Thyroid gland (tissue), 4 donors: ENCODE measurements around the gene RPAP2. TPM values are rescaled to one million over a fixed set of nuclear protein-coding genes. Genes with fewer than 3 reads are reported as not detected.

Experiments
- DNase-seq, 2 donors: peaks; one replicate each; pipeline ENCODE4 v3.0.0-alpha.2; 2019
- H3K27ac ChIP-seq, 3 donors: fragments of 200-600 bp; sonication (generic); 1 replicate in 2 of 3; 2 replicates in 1 of 3; pipeline ENCODE4 v1.5.1; 2016 to 2019; ENCODE audit warnings: mild to moderate bottlenecking in 1 of 3, moderate library complexity in 1 of 3
- H3K27me3 ChIP-seq: fragments of 200-600 bp; sonication (generic); one replicate; pipeline ENCODE4 v1.5.1; 2019
- H3K36me3 ChIP-seq, 2 donors: fragments of 200-600 bp; sonication (generic); one replicate each; pipeline ENCODE4 v1.5.1; 2016 to 2019
- H3K4me1 ChIP-seq, 2 donors: fragments of 200-600 bp; sonication (generic); one replicate each; pipeline ENCODE4 v1.5.1; 2017 to 2019
- H3K4me3 ChIP-seq, 3 donors: fragments of 200-600 bp; sonication (generic); replicated peaks in 1 of 3; 1 replicate in 2 of 3; 2 replicates in 1 of 3; pipeline ENCODE4 v1.5.1; 2016; ENCODE audit warnings: mild to moderate bottlenecking in 1 of 3
- H3K9me3 ChIP-seq: fragments of 200-600 bp; sonication (generic); one replicate; pipeline ENCODE4 v1.5.1; 2017
- POLR2A ChIP-seq, 2 donors: fragments of 450-650 bp; IDR thresholded peaks; one replicate each; pipeline ENCODE4 v1.6.1; 2017; ENCODE audit warnings: antibody characterized with exemption in 2 of 2, mild to moderate bottlenecking in 2 of 2, moderate library complexity in 1 of 2
- WGBS, 2 donors: methylation state at CpG; one replicate each; pipeline ENCODE4 v1.1.5; 2017; 5-methylcytosine and 5-hydroxymethylcytosine counted together
- intact Hi-C: fragments of 100-400 bp; cut with DNase I; formaldehyde crosslinking; loops from one replicate; pipeline ENCODE4 v1.15.1; 2023
- total RNA-seq, 4 donors: library from RNA; depleted of rRNA; stranded (reverse); fragments of >200 nt; gene quantifications; one replicate each; pipeline ENCODE4 v1.2.3, GENCODE V29; 2016
- TF ChIP-seq, protein P1 (sequence below), 6 experiments: fragments of 200-600 bp in 3 of 6; fragments of 450-650 bp in 3 of 6; sonication (generic) in 3 of 6; IDR thresholded peaks; one replicate each; pipeline ENCODE4 v1.5.1; 2016 to 2019; ENCODE audit warnings: antibody characterized with exemption in 6 of 6, mild to moderate bottlenecking in 2 of 6, inconsistent platforms in 1 of 6, moderate library complexity in 1 of 6

Gene RPAP2
- total RNA-seq, 4 donors from 2014 or later = 8.7 to 28.0 (median 17.6) TPM

DNA sequence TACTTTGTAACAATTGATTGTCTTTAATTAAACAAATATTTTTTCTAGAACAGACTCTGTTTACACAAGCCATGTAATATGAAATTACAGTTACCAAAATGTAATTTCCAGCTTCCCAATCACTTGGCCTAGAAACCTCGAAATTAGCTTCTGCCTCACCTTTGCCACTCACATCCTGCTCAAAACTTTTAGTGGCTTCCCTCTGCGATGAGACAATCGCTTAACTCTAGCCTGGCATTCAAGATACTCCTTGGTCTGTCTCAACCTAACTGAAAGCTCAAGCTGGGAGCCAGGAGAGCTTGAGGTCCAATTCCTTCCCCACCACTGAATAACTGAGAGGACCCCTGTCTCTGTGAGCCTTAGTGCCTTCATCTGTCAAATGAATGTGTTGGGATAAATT lies 145.0 kb downstream of the RPAP2 start:
- Histone ChIP-seq H3K36me3 (no peaks in the 10 kb centered on the region), H3K27me3 (no peaks in the 10 kb centered on the region), H3K4me3 (no peak overlapping the region), H3K27ac (no peak overlapping the region), H3K9me3 (no peaks in the 10 kb centered on the region), H3K4me1 (no peaks in the 10 kb centered on the region)
- TF ChIP-seq, protein P1, sequence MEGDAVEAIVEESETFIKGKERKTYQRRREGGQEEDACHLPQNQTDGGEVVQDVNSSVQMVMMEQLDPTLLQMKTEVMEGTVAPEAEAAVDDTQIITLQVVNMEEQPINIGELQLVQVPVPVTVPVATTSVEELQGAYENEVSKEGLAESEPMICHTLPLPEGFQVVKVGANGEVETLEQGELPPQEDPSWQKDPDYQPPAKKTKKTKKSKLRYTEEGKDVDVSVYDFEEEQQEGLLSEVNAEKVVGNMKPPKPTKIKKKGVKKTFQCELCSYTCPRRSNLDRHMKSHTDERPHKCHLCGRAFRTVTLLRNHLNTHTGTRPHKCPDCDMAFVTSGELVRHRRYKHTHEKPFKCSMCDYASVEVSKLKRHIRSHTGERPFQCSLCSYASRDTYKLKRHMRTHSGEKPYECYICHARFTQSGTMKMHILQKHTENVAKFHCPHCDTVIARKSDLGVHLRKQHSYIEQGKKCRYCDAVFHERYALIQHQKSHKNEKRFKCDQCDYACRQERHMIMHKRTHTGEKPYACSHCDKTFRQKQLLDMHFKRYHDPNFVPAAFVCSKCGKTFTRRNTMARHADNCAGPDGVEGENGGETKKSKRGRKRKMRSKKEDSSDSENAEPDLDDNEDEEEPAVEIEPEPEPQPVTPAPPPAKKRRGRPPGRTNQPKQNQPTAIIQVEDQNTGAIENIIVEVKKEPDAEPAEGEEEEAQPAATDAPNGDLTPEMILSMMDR (IDR thresholded peaks at IDR 0.05) = no peak
- TF ChIP-seq POLR2A (IDR thresholded peaks at IDR 0.05) = no peak
- 82 to 83% methylated on average over 3 of the region's 3 CpGs for WGBS, 2 donors
- intact Hi-C loops = no loop called here
- DNase-seq = no peak

DNA sequence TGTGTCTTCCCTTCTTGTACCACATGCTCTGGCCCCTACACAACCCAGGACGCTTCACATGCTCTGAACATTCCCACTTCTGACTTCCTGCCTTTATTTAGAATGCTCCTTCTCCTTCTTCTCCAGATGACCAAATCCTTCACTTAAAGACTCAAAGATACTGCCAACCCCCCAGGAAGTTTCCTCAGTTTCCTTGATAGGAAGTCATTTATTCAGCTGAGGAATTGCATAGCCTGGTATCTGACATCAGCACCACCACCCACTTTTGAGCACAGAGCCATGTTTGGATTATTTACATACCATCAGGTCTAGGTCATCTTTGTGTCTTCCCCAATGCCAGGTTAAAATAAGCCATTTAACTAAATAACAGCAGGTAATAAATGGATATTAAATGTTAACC lies 145.5 kb downstream of the RPAP2 start:
- H3K4me3 ChIP-seq = no peak overlapping the region
- TF ChIP-seq POLR2A (IDR thresholded peaks at IDR 0.05) = no peak
- TF ChIP-seq, protein P1 (IDR thresholded peaks at IDR 0.05) = no peak
- H3K27ac ChIP-seq = no peak overlapping the region
- 83 to 84% methylated on average over 1 of the region's 1 CpG for WGBS, 2 donors
- H3K9me3 ChIP-seq = no peaks in the 10 kb centered on the region
- intact Hi-C loops = no loop called here
- H3K4me1 ChIP-seq = no peaks in the 10 kb centered on the region
- no peak for DNase-seq
- no peaks in the 10 kb centered on the region for H3K27me3 ChIP-seq
- no peaks in the 10 kb centered on the region for H3K36me3 ChIP-seq

DNA sequence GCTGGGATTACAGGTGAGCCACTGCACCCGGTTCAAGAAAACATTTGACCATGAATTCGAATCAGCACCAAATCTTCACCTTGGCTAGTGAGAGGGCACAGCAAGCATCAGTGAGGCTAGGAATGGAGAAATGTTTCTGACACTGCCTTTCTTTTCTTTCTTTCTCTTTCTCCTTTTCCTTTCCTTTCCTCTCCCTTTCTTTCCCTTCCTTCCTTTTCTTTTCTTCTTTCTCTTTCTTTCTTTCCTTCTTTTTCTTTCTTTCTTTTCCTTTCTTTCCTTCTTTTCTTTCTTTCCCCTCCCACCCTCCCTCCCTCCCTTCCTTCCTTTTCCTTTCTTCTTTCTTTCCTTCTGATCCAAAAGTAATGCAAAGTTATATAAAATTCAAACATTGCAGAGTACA lies 147.0 kb downstream of the RPAP2 start:
- H3K27ac ChIP-seq = no peak overlapping the region
- no peak overlapping the region for H3K4me3 ChIP-seq
- DNase-seq = no peak
- H3K27me3 ChIP-seq = no peaks in the 10 kb centered on the region
- no peaks in the 10 kb centered on the region for H3K36me3 ChIP-seq
- H3K4me1 ChIP-seq = no peaks in the 10 kb centered on the region
- intact Hi-C loops = no loop called here
- TF ChIP-seq, protein P1 (IDR thresholded peaks at IDR 0.05) = no peak
- TF ChIP-seq POLR2A (IDR thresholded peaks at IDR 0.05) = no peak
- H3K9me3 ChIP-seq = no peaks in the 10 kb centered on the region
- 89 to 90% methylated on average over 2 of the region's 2 CpGs for WGBS, 2 donors

DNA sequence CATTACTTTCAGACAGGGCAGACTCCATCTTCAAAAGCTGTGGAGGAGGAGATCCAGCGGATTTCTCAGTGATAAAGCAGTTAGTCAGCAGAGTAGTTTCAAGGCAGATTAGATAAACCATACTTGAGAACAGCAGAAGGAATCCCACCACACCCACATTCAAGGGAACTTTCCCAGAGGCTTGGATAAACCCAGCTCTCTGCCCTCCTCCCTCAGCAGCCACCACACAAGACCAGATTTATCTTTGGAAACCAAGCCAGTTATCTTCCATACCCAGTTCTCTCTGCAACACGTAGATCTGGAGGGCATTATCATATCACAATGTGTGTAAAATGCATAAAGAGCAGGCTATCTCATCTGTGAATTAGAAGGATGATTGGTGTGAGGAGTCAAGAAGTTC lies 147.7 kb downstream of the RPAP2 start:
- no peaks in the 10 kb centered on the region for H3K9me3 ChIP-seq
- no peaks in the 10 kb centered on the region for H3K27me3 ChIP-seq
- WGBS, 2 donors = 61 to 79% methylated on average over 2 of the region's 2 CpGs
- no peaks in the 10 kb centered on the region for H3K4me1 ChIP-seq
- H3K36me3 ChIP-seq = no peaks in the 10 kb centered on the region
- TF ChIP-seq POLR2A (IDR thresholded peaks at IDR 0.05) = no peak
- TF ChIP-seq, protein P1 (IDR thresholded peaks at IDR 0.05) = no peak
- intact Hi-C loops = no loop called here
- DNase-seq = no peak
- H3K27ac ChIP-seq = no peak overlapping the region
- H3K4me3 ChIP-seq = no peak overlapping the region

DNA sequence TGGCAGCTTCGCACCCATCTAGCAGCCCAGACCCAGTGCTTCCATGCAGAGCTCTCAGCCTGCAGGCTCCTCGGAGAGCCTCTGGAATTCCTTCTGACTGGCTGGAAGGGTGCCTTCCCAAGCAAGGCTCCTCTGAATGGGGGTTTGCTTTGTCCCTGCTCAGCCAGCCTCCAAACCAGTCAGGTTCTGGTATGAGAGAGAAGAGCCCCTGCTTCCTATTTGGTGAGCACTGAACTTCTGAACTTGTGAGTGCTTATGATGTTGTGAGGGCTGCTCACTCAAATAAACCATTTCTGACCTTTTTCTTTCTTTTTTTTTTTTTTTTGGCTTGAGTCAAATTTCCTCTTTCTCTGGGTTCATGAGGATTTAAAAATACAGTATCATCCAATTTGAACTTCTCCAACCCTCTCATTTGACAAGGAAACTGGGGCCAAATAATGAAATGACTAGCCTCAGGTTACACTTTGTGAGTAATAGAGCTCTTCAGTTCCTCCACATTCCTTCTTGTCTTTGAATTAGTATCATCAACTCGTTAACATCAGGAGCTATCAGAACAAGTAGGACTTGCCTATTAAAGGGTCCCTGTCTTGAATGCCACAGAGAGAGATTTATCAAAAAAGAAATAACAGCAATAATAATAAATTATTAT lies 148.3 kb downstream of the RPAP2 start:
- no peak for DNase-seq
- Histone ChIP-seq H3K4me3 (no peak overlapping the region), H3K27me3 (no peaks in the 10 kb centered on the region), H3K9me3 (no peaks in the 10 kb centered on the region), H3K4me1 (no peaks in the 10 kb centered on the region), H3K36me3 (no peaks in the 10 kb centered on the region), H3K27ac (no peak overlapping the region)
- WGBS, 2 donors = 46 to 49% methylated on average over 3 of the region's 3 CpGs
- intact Hi-C loops = no loop called here
- TF ChIP-seq, protein P1 (IDR thresholded peaks at IDR 0.05) = no peak
- no peak for TF ChIP-seq POLR2A (IDR thresholded peaks at IDR 0.05)
